Tibial artery (tissue), 4 donors: ENCODE data around the gene CACNA1B.

ENCODE experiments used
- DNase-seq, 2 donors: peaks; one replicate each; pipeline ENCODE4 v3.0.0-alpha.2; 2019
- H3K27ac ChIP-seq, 2 donors: fragments of 200-600 bp; sonication (generic) in 1 of 2; 1 replicate in 1 of 2; 2 replicates in 1 of 2; pipeline ENCODE4 v1.5.1; 2018 to 2019; ENCODE audit warnings: mild to moderate bottlenecking in 1 of 2
- H3K27me3 ChIP-seq, 2 donors: fragments of 200-600 bp; sonication (generic) in 1 of 2; one replicate each; pipeline versions ENCODE4 v1.5.1 to v1.6.0; 2016 to 2019
- H3K36me3 ChIP-seq, 3 donors: fragments of 200-600 bp; sonication (generic) in 2 of 3; one replicate each; pipeline ENCODE4 v1.5.1; 2016 to 2019; ENCODE audit warnings: mild to moderate bottlenecking in 2 of 3
- H3K4me1 ChIP-seq, 4 donors: fragments of 200-600 bp; sonication (generic) in 2 of 4; 1 replicate in 3 of 4; 2 replicates in 1 of 4; pipeline ENCODE4 v1.5.1; 2016 to 2019
- H3K4me3 ChIP-seq, 2 donors: fragments of 200-600 bp; sonication (generic) in 1 of 2; 1 replicate in 1 of 2; 2 replicates in 1 of 2; pipeline ENCODE4 v1.5.1; 2018 to 2019; ENCODE audit warnings: mild to moderate bottlenecking in 2 of 2
- H3K9me3 ChIP-seq, 3 donors: fragments of 200-600 bp; sonication (generic) in 1 of 3; one replicate each; pipeline ENCODE4 v1.5.1; 2016 to 2019
- CTCF ChIP-seq, 2 experiments: fragments of 200-600 bp in 1 of 2; fragments of 450-650 bp in 1 of 2; IDR thresholded peaks; one replicate each; pipeline ENCODE4 v1.5.1; 2017 to 2019; ENCODE audit warnings: antibody characterized with exemption in 2 of 2, mild to moderate bottlenecking in 1 of 2, moderate library complexity in 1 of 2
- intact Hi-C: fragments of 100-400 bp; cut with DNase I; formaldehyde crosslinking; loops from one replicate; pipeline ENCODE4 v1.15.0; 2023; ENCODE audit warnings: low total_unique reads

Gene CACNA1B

GRCh38 chr9:137989999-137990715 is 112.6 kb downstream of the CACNA1B start:
- peak in 1 of 2 donors; percentile 44 for DNase-seq
- Histone ChIP-seq H3K36me3 (no peaks in the 10 kb centered on the region), H3K4me3 (no peak overlapping the region), H3K27me3 (peaks cover 0 to 10% of the 10 kb centered on the region in 2 donors), H3K9me3 (no peaks in the 10 kb centered on the region), H3K4me1 (no peaks in the 10 kb centered on the region), H3K27ac (no peak overlapping the region)
- TF ChIP-seq CTCF (IDR thresholded peaks at IDR 0.05), result no peak
- intact Hi-C loops, result no loop called here

GRCh38 chr9:138003485-138004190 is 126.1 kb downstream of the CACNA1B start:
- H3K4me3 ChIP-seq, result no peak overlapping the region
- intact Hi-C loops, result no loop called here
- TF ChIP-seq CTCF (IDR thresholded peaks at IDR 0.05), result no peak
- H3K4me1 ChIP-seq, result no peaks in the 10 kb centered on the region
- no peak for DNase-seq
- H3K27me3 ChIP-seq, result peaks cover 0 to 5% of the 10 kb centered on the region in 2 donors
- no peak overlapping the region for H3K27ac ChIP-seq
- no peaks in the 10 kb centered on the region for H3K36me3 ChIP-seq
- H3K9me3 ChIP-seq, result no peaks in the 10 kb centered on the region

GRCh38 chr9:138006576-138007233 is 129.1 kb downstream of the CACNA1B start:
- intact Hi-C loops, result no loop called here
- Histone ChIP-seq H3K36me3 (no peaks in the 10 kb centered on the region), H3K4me3 (no peak overlapping the region), H3K27ac (no peak overlapping the region), H3K27me3 (peaks cover 0 to 8% of the 10 kb centered on the region in 2 donors), H3K4me1 (no peaks in the 10 kb centered on the region), H3K9me3 (no peaks in the 10 kb centered on the region)
- DNase-seq, result peak in 1 of 2 donors; percentile 49
- no peak for TF ChIP-seq CTCF (IDR thresholded peaks at IDR 0.05)

- Histone ChIP-seq H3K27me3 (peaks cover 0 to 8% of the 10 kb centered on the region in 2 donors), H3K4me1 (no peaks in the 10 kb centered on the region), H3K9me3 (no peaks in the 10 kb centered on the region), H3K4me3 (no peak overlapping the region), H3K27ac (no peak overlapping the region), H3K36me3 (no peaks in the 10 kb centered on the region)
- intact Hi-C loops, result no loop called here
- TF ChIP-seq CTCF (IDR thresholded peaks at IDR 0.05), result no peak
- DNase-seq, result peak in 1 of 2 donors; percentile 50
These were observed 130.0 kb downstream of the CACNA1B start for GRCh38 chr9:138007566-138007917.

- Histone ChIP-seq H3K27me3 (peaks cover 0 to 8% of the 10 kb centered on the region in 2 donors), H3K4me1 (no peaks in the 10 kb centered on the region), H3K27ac (no peak overlapping the region), H3K9me3 (no peaks in the 10 kb centered on the region), H3K36me3 (no peaks in the 10 kb centered on the region), H3K4me3 (no peak overlapping the region)
- TF ChIP-seq CTCF (IDR thresholded peaks at IDR 0.05), result no peak
- intact Hi-C loops, result no loop called here
- peak in 1 of 2 donors; percentile 48 for DNase-seq
These were observed 130.6 kb downstream of the CACNA1B start for GRCh38 chr9:138007918-138008841.
